Colonic mucosa (tissue), 4 donors: ENCODE measurements around the gene MVK. TPM values are rescaled to one million over a fixed set of nuclear protein-coding genes. Genes with fewer than 3 reads are reported as not detected.

Source experiments
- DNase-seq: peaks from one replicate; pipeline ENCODE4 v3.0.0-alpha.2; 2020
- H3K27ac ChIP-seq: fragments of 200-600 bp; one replicate; pipeline ENCODE4 v1.8.0; 2021
- H3K27me3 ChIP-seq: fragments of 200-600 bp; one replicate; pipeline ENCODE4 v1.8.0; 2021
- H3K36me3 ChIP-seq: fragments of 200-600 bp; one replicate; pipeline ENCODE4 v1.8.0; 2021
- H3K4me1 ChIP-seq: fragments of 200-600 bp; one replicate; pipeline ENCODE4 v1.8.0; 2021; ENCODE audit warnings: mild to moderate bottlenecking
- H3K4me3 ChIP-seq: fragments of 200-600 bp; one replicate; pipeline ENCODE4 v1.8.0; 2021
- H3K9ac ChIP-seq, 2 donors: one replicate each; pipeline ENCODE4 v1.7.0; 2013; ENCODE audit warnings: control low read depth in 2 of 2, low read depth in 2 of 2, low read length in 2 of 2
- H3K9me3 ChIP-seq: fragments of 200-600 bp; one replicate; pipeline ENCODE4 v1.8.0; 2021
- CTCF ChIP-seq: fragments of 200-600 bp; IDR thresholded peaks from one replicate; pipeline ENCODE4 v1.8.0; 2022; ENCODE audit warnings: antibody characterized with exemption, mild to moderate bottlenecking
- intact Hi-C: fragments of 100-400 bp; cut with DNase I; formaldehyde crosslinking; loops from one replicate; pipeline ENCODE4 v1.14.1; 2022
- total RNA-seq, 2 donors: library from RNA; stranded (reverse); fragmentation: NEBNext Ultra II Directional in 1 of 2; extraction: Animal tissue kit (Norgen Biotek cat#: 25700) in 1 of 2; gene quantifications; one replicate each; pipeline ENCODE4 v1.2.1, GENCODE V29; 2021
- donor health status: healthy.
- donor health status: DM: no; HTN: no; CAD: no.
- donor health status: DM: no; HTN: no; CAD: no.

The MVK gene
- total RNA-seq, 2 donors from 2014 or later, result 29.6 to 38.9 TPM

- Histone ChIP-seq H3K9ac (no peak overlapping the region), H3K4me1 (no peaks in the 10 kb centered on the region), H3K4me3 (no peak overlapping the region), H3K36me3 (no peaks in the 10 kb centered on the region), H3K27ac (no peak overlapping the region), H3K27me3 (no peaks in the 10 kb centered on the region), H3K9me3 (no peaks in the 10 kb centered on the region)
- DNase-seq, result no peak
- no peak for TF ChIP-seq CTCF
- intact Hi-C loops, result no loop called here
Measured at GRCh38 chr12:109612003-109612402, 38.4 kb downstream of the MVK start.

- H3K9me3 ChIP-seq, result no peaks in the 10 kb centered on the region
- no peaks in the 10 kb centered on the region for H3K36me3 ChIP-seq
- intact Hi-C loops, result no loop called here
- H3K4me3 ChIP-seq, result no peak overlapping the region
- no peak for TF ChIP-seq CTCF
- H3K27me3 ChIP-seq, result no peaks in the 10 kb centered on the region
- H3K27ac ChIP-seq, result no peak overlapping the region
- no peak for DNase-seq
- H3K4me1 ChIP-seq, result no peaks in the 10 kb centered on the region
- H3K9ac ChIP-seq, result no peak overlapping the region
Measured at GRCh38 chr12:109612975-109613502, 39.4 kb downstream of the MVK start.

- intact Hi-C loops, result no loop called here
- no peak for DNase-seq
- Histone ChIP-seq H3K27me3 (no peaks in the 10 kb centered on the region), H3K27ac (no peak overlapping the region), H3K4me1 (no peaks in the 10 kb centered on the region), H3K4me3 (no peak overlapping the region), H3K36me3 (no peaks in the 10 kb centered on the region), H3K9ac (no peak overlapping the region), H3K9me3 (no peaks in the 10 kb centered on the region)
- TF ChIP-seq CTCF, result no peak
Measured at GRCh38 chr12:109613649-109614455, 40.3 kb downstream of the MVK start.

- no peaks in the 10 kb centered on the region for H3K9me3 ChIP-seq
- H3K27ac ChIP-seq, result no peak overlapping the region
- H3K4me1 ChIP-seq, result no peaks in the 10 kb centered on the region
- DNase-seq, result no peak
- no peaks in the 10 kb centered on the region for H3K27me3 ChIP-seq
- no peak overlapping the region for H3K4me3 ChIP-seq
- H3K9ac ChIP-seq, result no peak overlapping the region
- no peaks in the 10 kb centered on the region for H3K36me3 ChIP-seq
- TF ChIP-seq CTCF, result no peak
- intact Hi-C loops, result no loop called here
Measured at GRCh38 chr12:109615556-109616229, 42.1 kb downstream of the MVK start.

GRCh38 chr12:109617491-109617890, 43.9 kb downstream of the MVK start:
- intact Hi-C loops, result no loop called here
- Histone ChIP-seq H3K9me3 (no peaks in the 10 kb centered on the region), H3K4me3 (no peak overlapping the region), H3K36me3 (no peaks in the 10 kb centered on the region), H3K4me1 (peaks cover 3% of the 10 kb centered on the region), H3K27me3 (peaks cover 4% of the 10 kb centered on the region), H3K27ac (no peak overlapping the region), H3K9ac (no peak overlapping the region)
- DNase-seq, result no peak
- no peak for TF ChIP-seq CTCF
